HepG2 (cell line): ENCODE data around the gene TARBP2. TPM values are rescaled to one million over a fixed set of nuclear protein-coding genes. Genes with fewer than 3 reads are reported as not detected.

ENCODE experiments used
- ATAC-seq: fragments of 200-7000 bp; cut with Tn5 transposase; 3 replicates; pipeline ENCODE4 v1.9.1; 2020; ENCODE audit warnings: mild to moderate bottlenecking, moderate library complexity
- BruUV-seq: library from RNA; stranded (reverse); fragments of 400-500 nt; replicated peaks from 2 replicates; lab custom pipeline; 2021; lab: Mats Ljungman, UMichigan
- CTCF ChIA-PET: fragments of 300-600 bp; formaldehyde crosslinking; extraction: SDS; loops from one replicate; lab custom pipeline; 2021; ENCODE audit warnings: low total read pairs, inconsistent platforms, low intra/inter-chr PET ratio; lab: Yijun Ruan, JAX
- POLR2A ChIA-PET: fragments of 350-600 bp; sonication (Branson Sonifier 250); formaldehyde crosslinking; loops from one replicate; lab custom pipeline; 2020; ENCODE audit warnings: antibody characterized with exemption, inconsistent platforms; lab: Yijun Ruan, JAX
- DNase-seq: peaks from one replicate; pipeline ENCODE4 v3.0.0-alpha.2; 2015; ENCODE audit warnings: low spot score
- FAIRE-seq: peaks from 3 replicates; lab custom pipeline; 2011; peaks lifted over from hg19 to GRCh38; lab: Jason Lieb, UNC
- H2AFZ ChIP-seq: one replicate; pipeline ENCODE4 v1.6.1; 2011; ENCODE audit warnings: low read length, inconsistent platforms
- H3K27ac ChIP-seq: fragments of 300-600 bp; 3 replicates; pipeline ENCODE4 v1.8.0; 2011; ENCODE audit warnings: mixed run types, mild to moderate bottlenecking, mixed read lengths, low read length, inconsistent platforms; ENCODE audit not compliant: insufficient read depth; ENCODE audit errors: extremely low read length
- H3K27me3 ChIP-seq, 2 experiments: fragments of 200-600 bp in 1 of 2; 2 replicates in 1 of 2; 3 replicates in 1 of 2; pipeline versions ENCODE4 v1.6.0 to v1.8.0; 2011; ENCODE audit warnings: low read length in 2 of 2, mild to moderate bottlenecking in 2 of 2, moderate library complexity in 2 of 2, inconsistent platforms in 1 of 2; ENCODE audit not compliant: insufficient read depth in 2 of 2, control insufficient read depth in 1 of 2
- H3K36me3 ChIP-seq, 2 experiments: fragments of 200-600 bp in 1 of 2; replicated peaks in 1 of 2; 2 replicates in 1 of 2; 3 replicates in 1 of 2; pipeline versions ENCODE4 v1.5.1 to v1.8.0; 2011; ENCODE audit warnings: low read length in 2 of 2, inconsistent platforms in 1 of 2; ENCODE audit not compliant: insufficient read depth in 2 of 2, control insufficient read depth in 1 of 2
- H3K4me1 ChIP-seq: 2 replicates; pipeline ENCODE4 v1.5.1; 2012; ENCODE audit warnings: low read length, inconsistent platforms; ENCODE audit not compliant: insufficient read depth
- H3K4me2 ChIP-seq: 2 replicates; pipeline ENCODE4 v1.6.0; 2011; ENCODE audit warnings: low read depth, low read length, inconsistent platforms
- H3K4me3 ChIP-seq, 3 experiments: fragments of 200-600 bp in 1 of 3; sonication (generic), shearing (Covaris generic) in 1 of 3; replicated peaks in 1 of 3; 2 replicates each; pipeline ENCODE4 v1.5.1; 2011 to 2016; ENCODE audit warnings: low read length in 3 of 3, inconsistent platforms in 2 of 3, low read depth in 2 of 3, mild to moderate bottlenecking in 2 of 3, control low read depth in 1 of 3, mixed read lengths in 1 of 3; ENCODE audit not compliant: insufficient read depth in 1 of 3
- H3K79me2 ChIP-seq: one replicate; pipeline ENCODE4 v1.6.1; 2011; ENCODE audit warnings: low read length, inconsistent platforms; ENCODE audit not compliant: insufficient read depth
- H3K9ac ChIP-seq: 2 replicates; pipeline ENCODE4 v1.6.0; 2011; ENCODE audit warnings: mild to moderate bottlenecking, low read depth, low read length, inconsistent platforms; ENCODE audit not compliant: insufficient read depth
- H3K9me3 ChIP-seq: 2 replicates; pipeline ENCODE4 v1.5.1; 2012; ENCODE audit warnings: mild to moderate bottlenecking, low read length
- H4K20me1 ChIP-seq: 2 replicates; pipeline ENCODE4 v1.6.0; 2011; ENCODE audit warnings: inconsistent platforms, mild to moderate bottlenecking, low read length, moderate library complexity; ENCODE audit not compliant: insufficient read depth
- IKZF5 ChIP-seq: IDR thresholded peaks from 2 replicates; pipeline ENCODE4 v1.6.1; 2018; ENCODE audit warnings: missing genetic modification reagents, mild to moderate bottlenecking, missing compliant biosample characterization
- KDM4B ChIP-seq: sonication (generic); formaldehyde crosslinking; IDR thresholded peaks from 2 replicates; pipeline ENCODE4 v1.4.0; 2020; ENCODE audit warnings: missing genetic modification reagents
- NONO ChIP-seq, 2 experiments: fragments of 450-650 bp in 1 of 2; sonication (generic) in 1 of 2; formaldehyde crosslinking in 1 of 2; IDR thresholded peaks in 1 of 2; conservative IDR thresholded peaks in 1 of 2; 2 replicates each; pipeline versions ENCODE4 v1.6.1 to v1.8.0; 2017 to 2022; ENCODE audit warnings: mild to moderate bottlenecking in 1 of 2, missing genetic modification reagents in 1 of 2, moderate library complexity in 1 of 2
- PHF8 ChIP-seq: sonication (generic); formaldehyde crosslinking; IDR thresholded peaks from 2 replicates; pipeline ENCODE4 v1.5.0; 2020; ENCODE audit warnings: missing genetic modification reagents
- POLR2A ChIP-seq, 2 experiments: IDR thresholded peaks; 2 replicates each; pipeline ENCODE4 v1.6.1; 2011; ENCODE audit warnings: low read depth in 2 of 2, low read length in 2 of 2, mild to moderate bottlenecking in 1 of 2, moderate library complexity in 1 of 2; ENCODE audit not compliant: insufficient read depth in 1 of 2
- POLR2AphosphoS2 ChIP-seq: IDR thresholded peaks from 2 replicates; pipeline ENCODE4 v1.6.1; 2011; ENCODE audit warnings: low read depth, low read length, improper control_type of control experiment
- POLR2AphosphoS5 ChIP-seq: IDR thresholded peaks from 2 replicates; pipeline ENCODE4 v1.6.1; 2012; ENCODE audit warnings: low read depth, low read length
- POLR2G ChIP-seq: fragments of 200-400 bp; formaldehyde crosslinking; IDR thresholded peaks from 2 replicates; pipeline ENCODE4 v1.6.1; 2018; ENCODE audit warnings: mild to moderate bottlenecking, low read depth, low read length, moderate library complexity
- SSRP1 ChIP-seq: IDR thresholded peaks from 2 replicates; pipeline ENCODE4 v1.6.1; 2016; ENCODE audit warnings: control low read depth
- U2AF2 ChIP-seq: fragments of 200-400 bp; formaldehyde crosslinking; IDR thresholded peaks from 2 replicates; pipeline ENCODE4 v1.6.1; 2017; ENCODE audit warnings: low read depth, mild to moderate bottlenecking, low read length
- ZBTB33 ChIP-seq: sonication (generic); formaldehyde crosslinking; IDR thresholded peaks from 2 replicates; pipeline ENCODE4 v1.4.0; 2020; ENCODE audit warnings: missing genetic modification reagents
- ZHX1 ChIP-seq: sonication (generic); formaldehyde crosslinking; IDR thresholded peaks from 2 replicates; pipeline ENCODE4 v1.8.1; 2022; ENCODE audit warnings: low read depth, mild to moderate bottlenecking, missing genetic modification reagents
- ZNF816 ChIP-seq: sonication (generic); formaldehyde crosslinking; IDR thresholded peaks from 2 replicates; pipeline ENCODE4 v1.8.0; 2022; ENCODE audit warnings: missing genetic modification reagents, mild to moderate bottlenecking, borderline replicate concordance
- WGBS: methylation state at CpG from one replicate; pipeline ENCODE4 v1.1.6; 2017; ENCODE audit warnings: low lambda C conversion rate; 5-methylcytosine and 5-hydroxymethylcytosine counted together
- in situ Hi-C: cut with HindIII; loops from 2 replicates; pipeline ENCODE4 v1.10.0; 2017; ENCODE audit warnings: low pct_unique_long_range_greater_than_20kb; ENCODE audit not compliant: extremely low pct_ligation_motif_present
- intact Hi-C: fragments of 100-400 bp; cut with micrococcal nuclease; formaldehyde crosslinking; loops from one replicate; pipeline ENCODE4 v1.10.0; 2022; ENCODE audit not compliant: unreplicated experiment
- polyA plus RNA-seq, 8 experiments: library from polyadenylated mRNA; depleted of rRNA in 3 of 8; stranded (reverse) in 7 of 8; unstranded in 1 of 8; fragments of >200 nt; fragmentation: Illumina TruSeq in 4 of 8; extraction: Trizol in 4 of 8; gene quantifications; 2 replicates each; pipeline versions ENCODE4 v1.2.1 to v1.2.3, GENCODE V29; 2011 to 2016; ENCODE audit warnings: low read depth in 4 of 8, missing spikeins in 1 of 8, mixed read lengths in 1 of 8; ENCODE audit not compliant: insufficient read depth in 1 of 8
- total RNA-seq, 5 experiments: library from RNA; depleted of rRNA; stranded (reverse); fragments of >200 nt; fragmentation: Illumina TruSeq; extraction: Trizol; gene quantifications; 2 replicates each; pipeline ENCODE4 v1.2.3, GENCODE V29; 2016; ENCODE audit warnings: low read depth in 1 of 5

TARBP2 gene
- total and polyA plus RNA-seq, 2 of the 13 experiments (the other 11 are each of a cell fraction or from before 2014, with no cell fraction given): 47.0 to 55.5 TPM

DNA sequence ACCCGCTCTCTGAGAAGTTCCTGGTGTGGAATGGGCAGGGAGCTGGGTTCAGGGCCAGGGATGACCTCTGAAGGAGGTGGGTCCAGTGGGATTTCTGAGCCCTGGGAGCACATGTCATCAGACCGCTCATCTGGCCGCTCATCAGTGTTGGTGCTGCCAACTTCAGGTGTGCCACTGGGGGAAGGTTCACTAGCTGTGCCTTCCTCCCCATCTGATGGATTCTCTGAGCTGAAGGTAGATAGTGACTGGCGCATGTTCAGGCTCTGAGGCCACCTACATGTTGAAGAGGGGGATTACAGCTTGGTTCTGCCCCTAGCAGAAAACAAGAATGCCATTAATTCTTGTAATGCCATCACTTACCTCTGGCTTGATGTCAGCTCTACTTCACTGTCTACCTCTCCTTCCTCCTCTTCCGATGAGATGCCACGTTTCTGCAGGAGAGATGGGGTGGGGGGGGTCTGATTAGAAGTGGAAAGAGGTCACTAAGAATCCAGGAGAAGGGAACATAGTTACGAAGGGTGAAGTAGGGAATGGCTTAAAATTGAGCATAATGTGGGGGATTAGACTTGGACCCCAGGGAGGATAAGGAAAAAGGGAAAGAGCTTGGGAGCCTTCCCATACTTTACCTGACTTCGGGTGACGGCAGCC lies 19.0 kb upstream of the TARBP2 start:
- POLR2A ChIA-PET: interaction anchor here (0.7 to 4.2 kb wide), 12 partner anchors 9 to 161 kb away, joined by 3 to 58 read pairs (median 4); partner anchors contain the start of genes AAAS, MAP3K12, PRR13 and SP1

More for the DNA sequence above, 19.0 kb upstream of the TARBP2 start:
- Histone ChIP-seq H3K27me3 (no peaks in the 10 kb centered on the region), H3K9me3 (no peaks in the 10 kb centered on the region), H3K27ac (no peak overlapping the region), H3K79me2 (no peaks in the 10 kb centered on the region), H3K4me3 (no peak overlapping the region), H3K4me2 (no peak overlapping the region), H2AFZ (no peak overlapping the region), H3K36me3 (peaks cover 13 to 50% of the 10 kb centered on the region in 2 experiments), H3K9ac (no peak overlapping the region), H3K4me1 (no peaks in the 10 kb centered on the region), H4K20me1 (peaks cover 12% of the 10 kb centered on the region)
- DNase-seq (peak; percentile 49), FAIRE-seq (peak; percentile 66), ATAC-seq (peak; percentile 43)
- in situ Hi-C loops: no loop called here
- WGBS: 86% methylated on average over 8 of the region's 9 CpGs
- BruUV-seq: no TSS peak
- peak; percentile 89; the same call in 1 of the 2 replicates for TF ChIP-seq POLR2AphosphoS2
- 0 out of 2 replicates have a peak, but pooled peaks have one; percentile 2 for TF ChIP-seq PHF8
- TF ChIP-seq ZNF816 (CRISPR knock-in tag): no peak
- TF ChIP-seq ZBTB33 (CRISPR knock-in tag): peak; percentile 28; the same call in 1 of the 2 replicates
- no peak for TF ChIP-seq KDM4B (CRISPR knock-in tag)
- no peak for TF ChIP-seq ZHX1
- peak; percentile 28; the same call in 1 of the 2 replicates for TF ChIP-seq SSRP1 (CRISPR knock-in tag)
- peak in 1 of 2 experiments; percentile 47; a peak in 2 of 4 replicates for TF ChIP-seq POLR2A (IDR thresholded peaks at IDR 0.05; ENCODE audit: insufficient read depth in 1 of 2, low read depth in 2 of 2, low read length in 2 of 2)
- 0 out of 2 replicates have a peak, but pooled peaks have one; percentile 8 for TF ChIP-seq POLR2AphosphoS5
- peak; percentile 43 for TF ChIP-seq POLR2G
- 0 out of 2 replicates have a peak, but pooled peaks have one; percentile 14 for TF ChIP-seq IKZF5 (CRISPR knock-in tag)
- no peak for TF ChIP-seq U2AF2
- no peak for TF ChIP-seq NONO (IDR thresholded peaks at IDR 0.05)
- TF ChIP-seq NONO (CRISPR knock-in tag; conservative IDR thresholded peaks at IDR 0.05): peak; percentile 24; the same call in 1 of the 2 replicates
- intact Hi-C loops: no loop called here
- CTCF ChIA-PET: no interaction called here
